ENCODE data around the gene TBL1XR1.

The TBL1XR1 gene

GRCh38 chr3:177096615-177097014, 100.7 kb downstream of the TBL1XR1 start:
- no peak overlapping the region for H3K4me2 ChIP-seq
- H3K27me3 ChIP-seq (ENCODE audit: insufficient read depth, low read depth) = no peaks in the 10 kb centered on the region
- peaks cover 32% of the 10 kb centered on the region for H4K20me1 ChIP-seq (ENCODE audit: insufficient read depth)
- no peak overlapping the region for H3K9ac ChIP-seq
- H3K4me3 ChIP-seq (IDR thresholded peaks at IDR 0.05; ENCODE audit: insufficient read depth, low read depth, low read length) = no peak overlapping the region
- TF ChIP-seq CTCF (conservative IDR thresholded peaks at IDR 0.05; ENCODE audit: low read depth, low read length) = no peak
- H2AFZ ChIP-seq (ENCODE audit: low read depth) = no peak overlapping the region
- peaks cover 100% of the 10 kb centered on the region for H3K79me2 ChIP-seq (ENCODE audit: insufficient read depth, low read depth)
- H3K36me3 ChIP-seq (ENCODE audit: insufficient read depth) = no peaks in the 10 kb centered on the region
- H3K27ac ChIP-seq = no peak overlapping the region
- peaks cover 24% of the 10 kb centered on the region for H3K4me1 ChIP-seq (ENCODE audit: low read depth, poor library complexity, severe bottlenecking)

GRCh38 chr3:177093966-177094365, 103.3 kb downstream of the TBL1XR1 start:
- H3K27ac ChIP-seq = no peak overlapping the region
- H4K20me1 ChIP-seq (ENCODE audit: insufficient read depth) = peaks cover 22% of the 10 kb centered on the region
- no peaks in the 10 kb centered on the region for H3K36me3 ChIP-seq (ENCODE audit: insufficient read depth)

GRCh38 chr3:177089901-177090300, 107.4 kb downstream of the TBL1XR1 start:
- Histone ChIP-seq H3K36me3 (ENCODE audit: insufficient read depth) (no peaks in the 10 kb centered on the region), H3K79me2 (ENCODE audit: insufficient read depth, low read depth) (peaks cover 97% of the 10 kb centered on the region), H3K4me1 (ENCODE audit: low read depth, poor library complexity, severe bottlenecking) (peaks cover 50% of the 10 kb centered on the region), H3K27ac (no peak overlapping the region), H3K27me3 (ENCODE audit: insufficient read depth, low read depth) (no peaks in the 10 kb centered on the region), H3K9ac (no peak overlapping the region), H4K20me1 (ENCODE audit: insufficient read depth) (peaks cover 53% of the 10 kb centered on the region), H3K4me3 (IDR thresholded peaks at IDR 0.05; ENCODE audit: insufficient read depth, low read depth, low read length) (no peak overlapping the region), H2AFZ (ENCODE audit: low read depth) (no peak overlapping the region), H3K4me2 (no peak overlapping the region)
- no peak for TF ChIP-seq CTCF (conservative IDR thresholded peaks at IDR 0.05; ENCODE audit: low read depth, low read length)

More at GRCh38 chr3:177093966-177094365, 103.3 kb downstream of the TBL1XR1 start:
- Histone ChIP-seq H3K27me3 (ENCODE audit: insufficient read depth, low read depth) (no peaks in the 10 kb centered on the region), H3K4me2 (no peak overlapping the region), H3K9ac (no peak overlapping the region), H3K4me3 (IDR thresholded peaks at IDR 0.05; ENCODE audit: insufficient read depth, low read depth, low read length) (no peak overlapping the region), H3K4me1 (ENCODE audit: low read depth, poor library complexity, severe bottlenecking) (peaks cover 20% of the 10 kb centered on the region), H3K79me2 (ENCODE audit: insufficient read depth, low read depth) (peaks cover 97% of the 10 kb centered on the region), H2AFZ (ENCODE audit: low read depth) (no peak overlapping the region)
- TF ChIP-seq CTCF (conservative IDR thresholded peaks at IDR 0.05; ENCODE audit: low read depth, low read length) = no peak

- Histone ChIP-seq H3K36me3 (ENCODE audit: insufficient read depth) (no peaks in the 10 kb centered on the region), H2AFZ (ENCODE audit: low read depth) (no peak overlapping the region), H3K27ac (no peak overlapping the region), H4K20me1 (ENCODE audit: insufficient read depth) (peaks cover 59% of the 10 kb centered on the region), H3K79me2 (ENCODE audit: insufficient read depth, low read depth) (peaks cover 97% of the 10 kb centered on the region), H3K4me1 (ENCODE audit: low read depth, poor library complexity, severe bottlenecking) (peaks cover 50% of the 10 kb centered on the region), H3K9ac (no peak overlapping the region), H3K27me3 (ENCODE audit: insufficient read depth, low read depth) (no peaks in the 10 kb centered on the region), H3K4me3 (IDR thresholded peaks at IDR 0.05; ENCODE audit: insufficient read depth, low read depth, low read length) (no peak overlapping the region), H3K4me2 (no peak overlapping the region)
- no peak for TF ChIP-seq CTCF (conservative IDR thresholded peaks at IDR 0.05; ENCODE audit: low read depth, low read length)
Measured at GRCh38 chr3:177089110-177089509, 108.2 kb downstream of the TBL1XR1 start.
